Upper lobe of left lung (tissue), 6 donors: ENCODE measurements around the gene FABP6. TPM values are rescaled to one million over a fixed set of nuclear protein-coding genes. Genes with fewer than 3 reads are reported as not detected.

Experiments
- ATAC-seq, 2 donors: fragments of 200-7000 bp; cut with Tn5 transposase; one replicate each; pipeline ENCODE4 v1.9.1; 2022; ENCODE audit warnings: mild to moderate bottlenecking in 2 of 2, moderate library complexity in 2 of 2; ENCODE audit not compliant: low FRiP score in 2 of 2
- DNase-seq, 2 donors: peaks; one replicate each; pipeline ENCODE4 v3.0.0-alpha.2; 2019 to 2020
- H3K27ac ChIP-seq, 4 donors: fragments of 200-600 bp; sonication (generic); one replicate each; pipeline ENCODE4 v1.5.1; 2016 to 2019
- H3K27me3 ChIP-seq, 4 donors: fragments of 200-600 bp; sonication (generic); one replicate each; pipeline ENCODE4 v1.5.1; 2017 to 2019
- H3K36me3 ChIP-seq, 4 donors: fragments of 200-600 bp; sonication (generic); one replicate each; pipeline ENCODE4 v1.5.1; 2016 to 2019
- H3K4me1 ChIP-seq, 4 donors: fragments of 200-600 bp; sonication (generic); one replicate each; pipeline ENCODE4 v1.5.1; 2018 to 2019
- H3K4me3 ChIP-seq, 4 donors: fragments of 200-600 bp; sonication (generic); one replicate each; pipeline ENCODE4 v1.5.1; 2017 to 2019; ENCODE audit warnings: mild to moderate bottlenecking in 2 of 4, moderate library complexity in 1 of 4
- H3K9me3 ChIP-seq, 4 donors: fragments of 200-600 bp; sonication (generic); one replicate each; pipeline ENCODE4 v1.5.1; 2018 to 2019
- CTCF ChIP-seq, 6 experiments: fragments of 450-650 bp in 4 of 6; fragments of 200-600 bp in 2 of 6; sonication (generic) in 2 of 6; IDR thresholded peaks; one replicate each; pipeline ENCODE4 v1.5.1; 2016 to 2019; ENCODE audit warnings: antibody characterized with exemption in 6 of 6
- EP300 ChIP-seq, 4 donors: sonication (generic); formaldehyde crosslinking; IDR thresholded peaks; one replicate each; pipeline ENCODE4 v1.5.1; 2017; ENCODE audit warnings: antibody characterized with exemption in 4 of 4, control low read depth in 2 of 4
- POLR2A ChIP-seq, 4 donors: fragments of 450-650 bp; IDR thresholded peaks; one replicate each; pipeline ENCODE4 v1.5.1; 2016 to 2017; ENCODE audit warnings: antibody characterized with exemption in 4 of 4, mild to moderate bottlenecking in 2 of 4
- POLR2AphosphoS5 ChIP-seq, 2 donors: sonication (generic); formaldehyde crosslinking; IDR thresholded peaks; one replicate each; pipeline ENCODE4 v1.5.1; 2017; ENCODE audit warnings: antibody characterized with exemption in 2 of 2
- WGBS, 2 donors: methylation state at CpG; one replicate each; pipeline ENCODE4 v1.1.5; 2017 to 2018; 5-methylcytosine and 5-hydroxymethylcytosine counted together
- total RNA-seq, 6 donors: library from RNA; depleted of rRNA in 4 of 6; stranded (reverse); fragments of >200 nt in 4 of 6; gene quantifications; one replicate each; pipeline versions ENCODE4 v1.1.0 to v1.2.1, GENCODE V29; 2016 to 2021
- donor health status: DM: no; HTN: no; CAD: no; lungs with moderate emphysema.
- donor health status: DM: no; HTN: yes; CAD: no; lungs with severe emphysema.

The FABP6 gene
- total RNA-seq, 6 donors from 2014 or later = 4.4 to 14.4 (median 9.1) TPM; not detected in 2

GRCh38 chr5:160272889-160273288 is 43.6 kb downstream of the FABP6 start:
- Histone ChIP-seq H3K27me3 (no peaks in the 10 kb centered on the region), H3K27ac (no peak overlapping the region), H3K9me3 (no peaks in the 10 kb centered on the region), H3K4me3 (no peak overlapping the region), H3K36me3 (peaks cover 0 to 5% (median 1%) of the 10 kb centered on the region in 4 donors), H3K4me1 (peaks cover 34 to 44% (median 40%) of the 10 kb centered on the region in 4 donors)
- 94 to 100% methylated on average over 2 of the region's 2 CpGs for WGBS, 2 donors
- DNase-seq (no peak), ATAC-seq (no peak)
- TF ChIP-seq EP300 (IDR thresholded peaks at IDR 0.05) = no peak
- TF ChIP-seq POLR2AphosphoS5 (IDR thresholded peaks at IDR 0.05) = no peak
- TF ChIP-seq POLR2A (IDR thresholded peaks at IDR 0.05) = no peak
- TF ChIP-seq CTCF (IDR thresholded peaks at IDR 0.05) = no peak

- Histone ChIP-seq H3K9me3 (no peaks in the 10 kb centered on the region), H3K4me1 (peaks cover 22 to 28% (median 25%) of the 10 kb centered on the region in 4 donors), H3K27ac (no peak overlapping the region), H3K27me3 (no peaks in the 10 kb centered on the region), H3K4me3 (no peak overlapping the region), H3K36me3 (peaks cover 0 to 16% (median 1%) of the 10 kb centered on the region in 4 donors)
- ATAC-seq (no peak), DNase-seq (no peak)
- 58% methylated on average over 5 of the region's 5 CpGs for WGBS, 2 donors
- TF ChIP-seq EP300 (IDR thresholded peaks at IDR 0.05) (no peak), POLR2AphosphoS5 (IDR thresholded peaks at IDR 0.05) (no peak), POLR2A (IDR thresholded peaks at IDR 0.05) (no peak), CTCF (IDR thresholded peaks at IDR 0.05) (no peak)
Observed at GRCh38 chr5:160274483-160274931, 45.2 kb downstream of the FABP6 start.

- Histone ChIP-seq H3K9me3 (no peaks in the 10 kb centered on the region), H3K27me3 (no peaks in the 10 kb centered on the region), H3K36me3 (peaks cover 0 to 25% (median 2%) of the 10 kb centered on the region in 4 donors), H3K4me1 (no peaks in the 10 kb centered on the region), H3K4me3 (no peak overlapping the region), H3K27ac (no peak overlapping the region)
- DNase-seq = no peak
- ATAC-seq = no peak
- WGBS, 2 donors = 69 to 81% methylated on average over 4 to 6 of the region's 7 CpGs
- TF ChIP-seq CTCF (IDR thresholded peaks at IDR 0.05) = no peak
Observed at GRCh38 chr5:160278343-160278742, 49.0 kb downstream of the FABP6 start.

- H3K4me1 ChIP-seq = peaks cover 0 to 4% (median 0%) of the 10 kb centered on the region in 4 donors
- peaks cover 0 to 25% (median 2%) of the 10 kb centered on the region in 4 donors for H3K36me3 ChIP-seq
- H3K4me3 ChIP-seq = no peak overlapping the region
- DNase-seq (no peak), ATAC-seq (no peak)
- TF ChIP-seq CTCF (IDR thresholded peaks at IDR 0.05) (no peak), EP300 (IDR thresholded peaks at IDR 0.05) (no peak), POLR2A (IDR thresholded peaks at IDR 0.05) (no peak), POLR2AphosphoS5 (IDR thresholded peaks at IDR 0.05) (no peak)
- no peaks in the 10 kb centered on the region for H3K27me3 ChIP-seq
- H3K27ac ChIP-seq = no peak overlapping the region
- WGBS, 2 donors = 94% methylated on average over 23 to 26 of the region's 26 CpGs
- no peaks in the 10 kb centered on the region for H3K9me3 ChIP-seq
Observed at GRCh38 chr5:160280384-160281095, 51.2 kb downstream of the FABP6 start.

GRCh38 chr5:160281275-160281674 is 52.0 kb downstream of the FABP6 start:
- ATAC-seq = no peak
- no peak for DNase-seq
- Histone ChIP-seq H3K4me1 (peaks cover 0 to 8% (median 3%) of the 10 kb centered on the region in 4 donors), H3K9me3 (no peaks in the 10 kb centered on the region), H3K27ac (no peak overlapping the region), H3K4me3 (no peak overlapping the region), H3K27me3 (no peaks in the 10 kb centered on the region), H3K36me3 (peaks cover 0 to 25% (median 2%) of the 10 kb centered on the region in 4 donors)
- no peak for TF ChIP-seq POLR2AphosphoS5 (IDR thresholded peaks at IDR 0.05)
- TF ChIP-seq CTCF (IDR thresholded peaks at IDR 0.05) = no peak
- WGBS, 2 donors = 87 to 91% methylated on average over 2 of the region's 2 CpGs
